B cell (primary cell): Measurements from ENCODE around the gene ZNF506. TPM values are rescaled to one million over a fixed set of nuclear protein-coding genes. Genes with fewer than 3 reads are reported as not detected.
A peak's percentile ranks its signal among the peaks of the same experiment; 100 is the strongest.
"Not testable (repeated sequence)": the region's sequence is repeated elsewhere in the genome, so short reads cannot be mapped to it uniquely, and the experiment has no call there.

Experiments used
- ATAC-seq: fragments of 200-7000 bp; cut with Tn5 transposase; one replicate; pipeline ENCODE4 v1.10.0; 2021; ENCODE audit warnings: low read depth, mild to moderate bottlenecking, moderate number of reproducible peaks, moderate library complexity
- CTCF ChIA-PET: fragments of 350-600 bp; sonication (Branson Sonifier 250); formaldehyde crosslinking; loops from one replicate; lab custom pipeline; 2021; ENCODE audit warnings: antibody characterized with exemption, inconsistent platforms; lab: Charles Lee
- POLR2A ChIA-PET: fragments of 350-600 bp; sonication (Branson Sonifier 250); formaldehyde crosslinking; loops from one replicate; lab custom pipeline; 2021; ENCODE audit warnings: antibody characterized with exemption; lab: Charles Lee
- DNase-seq: peaks from one replicate; pipeline ENCODE4 v3.0.0; 2013
- H2AFZ ChIP-seq: 2 replicates; pipeline ENCODE4 v1.6.1; 2012; ENCODE audit warnings: mild to moderate bottlenecking, low read depth, low read length; ENCODE audit not compliant: insufficient read depth, poor library complexity, severe bottlenecking
- H3K27ac ChIP-seq, 2 donors: 1 replicate in 1 of 2; 2 replicates in 1 of 2; pipeline ENCODE4 v1.5.1; 2012 to 2013; ENCODE audit warnings: low read length in 2 of 2, mild to moderate bottlenecking in 2 of 2, moderate library complexity in 1 of 2
- H3K27me3 ChIP-seq, 4 experiments: fragments of 200-600 bp in 1 of 4; sonication (generic) in 1 of 4; replicated peaks in 1 of 4; 1 replicate in 2 of 4; 2 replicates in 2 of 4; pipeline versions ENCODE4 v1.6.1 to v1.7.0; 2013 to 2016; ENCODE audit warnings: low read length in 3 of 4, mild to moderate bottlenecking in 2 of 4, mixed read lengths in 1 of 4, moderate library complexity in 1 of 4; ENCODE audit not compliant: insufficient read depth in 4 of 4, control insufficient read depth in 3 of 4; ENCODE audit errors: control extremely low read depth in 1 of 4
- H3K36me3 ChIP-seq, 2 experiments: replicated peaks in 1 of 2; 1 replicate in 1 of 2; 2 replicates in 1 of 2; pipeline versions ENCODE4 v1.6.1 to v1.7.1; 2013; ENCODE audit warnings: low read length in 1 of 2; ENCODE audit not compliant: insufficient read depth in 2 of 2, control insufficient read depth in 1 of 2; ENCODE audit errors: control extremely low read depth in 1 of 2, extremely low read depth in 1 of 2
- H3K4me1 ChIP-seq, 2 donors: fragments of 200-600 bp in 1 of 2; sonication (generic) in 1 of 2; 1 replicate in 1 of 2; 2 replicates in 1 of 2; pipeline versions ENCODE4 v1.5.1 to v1.6.1; 2013 to 2017; ENCODE audit warnings: low read length in 2 of 2; ENCODE audit not compliant: control insufficient read depth in 2 of 2, insufficient read depth in 2 of 2
- H3K4me2 ChIP-seq: replicated peaks from 2 replicates; pipeline ENCODE3; 2012; ENCODE audit warnings: mild to moderate bottlenecking, low read depth, low read length; ENCODE audit not compliant: poor library complexity, severe bottlenecking
- H3K4me3 ChIP-seq, 5 experiments: fragments of 200-600 bp in 1 of 5; sonication (generic) in 1 of 5; 1 replicate in 3 of 5; 2 replicates in 2 of 5; pipeline versions ENCODE4 v1.5.1 to v1.7.0; 2011 to 2016; ENCODE audit warnings: low read length in 4 of 5, mild to moderate bottlenecking in 4 of 5, low read depth in 2 of 5, control low read depth in 1 of 5, moderate library complexity in 1 of 5; ENCODE audit not compliant: insufficient read depth in 1 of 5; ENCODE audit errors: control extremely low read depth in 1 of 5, extremely low read depth in 1 of 5
- H3K79me2 ChIP-seq: fragments of 200-600 bp; sonication (generic); one replicate; pipeline ENCODE4 v1.6.0; 2016; ENCODE audit warnings: low read length; ENCODE audit not compliant: control insufficient read depth, insufficient read depth
- H3K9ac ChIP-seq: fragments of 200-600 bp; sonication (generic); 2 replicates; pipeline ENCODE4 v1.6.1; 2017; ENCODE audit warnings: mild to moderate bottlenecking, low read length, moderate library complexity
- H3K9me3 ChIP-seq, 3 donors: one replicate each; pipeline versions ENCODE4 v1.6.1 to v1.7.1; 2013; ENCODE audit warnings: low read length in 2 of 3; ENCODE audit not compliant: control insufficient read depth in 2 of 3, insufficient read depth in 1 of 3; ENCODE audit errors: control extremely low read depth in 1 of 3
- H4K20me1 ChIP-seq: 2 replicates; pipeline ENCODE4 v1.6.0; 2012; ENCODE audit warnings: mild to moderate bottlenecking, low read length; ENCODE audit not compliant: insufficient read depth, control insufficient read depth, poor library complexity, severe bottlenecking
- H3K27ac Mint-ChIP-seq: one replicate; pipeline ENCODE4 v1.8.0; 2021; ENCODE audit warnings: mixed read lengths
- H3K27me3 Mint-ChIP-seq: one replicate; pipeline ENCODE4 v1.8.0; 2021; ENCODE audit warnings: mixed read lengths
- H3K4me1 Mint-ChIP-seq: one replicate; pipeline ENCODE4 v1.8.0; 2021; ENCODE audit warnings: mixed read lengths
- H3K4me3 Mint-ChIP-seq: one replicate; pipeline ENCODE4 v1.8.0; 2021; ENCODE audit warnings: mixed read lengths
- H3K9me3 Mint-ChIP-seq: one replicate; pipeline ENCODE4 v1.8.0; 2022; ENCODE audit warnings: mixed read lengths; ENCODE audit not compliant: insufficient read depth
- EZH2 ChIP-seq: IDR thresholded peaks from 2 replicates; pipeline ENCODE4 v1.6.1; 2012; ENCODE audit warnings: borderline replicate concordance, low read depth, mild to moderate bottlenecking, moderate library complexity, low read length; ENCODE audit not compliant: insufficient read depth, poor library complexity, severe bottlenecking
- WGBS: methylation state at CpG from one replicate; pipeline ENCODE4 v1.1.5; 2013; ENCODE audit warnings: missing lambda C conversion rate; ENCODE audit not compliant: insufficient coverage; 5-methylcytosine and 5-hydroxymethylcytosine counted together
- intact Hi-C: fragments of 100-400 bp; cut with micrococcal nuclease; formaldehyde crosslinking; loops from one replicate; pipeline ENCODE4 v1.10.0; 2022
- polyA plus RNA-seq: library from polyadenylated mRNA; depleted of rRNA; stranded (reverse); fragments of >200 nt; gene quantifications from 2 replicates; pipeline ENCODE4 v1.2.3, GENCODE V29; 2012
- total RNA-seq, 2 donors: library from RNA; stranded (reverse); fragments of 120-200 nt in 1 of 2; gene quantifications; 1 replicate in 1 of 2; 2 replicates in 1 of 2; pipeline versions ENCODE4 v1.2.3 to v1.2.4, GENCODE V29; 2013 to 2022
- TF ChIP-seq, protein P1 (sequence below): fragments of 200-600 bp; IDR thresholded peaks from one replicate; pipeline ENCODE4 v1.8.0; 2022; ENCODE audit warnings: antibody characterized with exemption, mild to moderate bottlenecking

Gene ZNF506
- total and polyA plus RNA-seq, 2 donors (not counting 1 experiment from before 2014, with no cell fraction given): 25.6 to 67.6 TPM

DNA sequence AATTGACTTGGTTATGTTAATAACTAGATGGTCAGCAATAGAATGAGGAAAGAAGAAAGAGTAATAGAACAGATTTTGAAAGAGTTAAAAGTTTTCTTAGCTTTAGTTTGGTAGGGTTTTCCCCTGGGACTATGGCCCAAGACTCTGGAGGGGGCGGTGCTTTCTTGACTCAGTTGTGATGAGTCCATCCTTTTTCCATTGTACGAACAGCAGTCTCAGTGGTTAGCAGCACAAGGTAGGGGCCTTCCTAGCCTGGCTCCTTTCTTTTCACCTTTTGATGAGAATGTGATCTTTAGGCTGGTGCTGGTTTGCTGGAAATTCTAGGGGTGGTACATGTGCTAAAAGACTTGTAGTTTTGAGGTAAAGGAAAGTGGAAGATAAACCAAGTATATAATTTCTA is 38.8 kb downstream of the ZNF506 start:
- Histone ChIP-seq H3K27ac (peak overlapping the region in 1 of 2 donors; percentile 12), H3K9me3 (peaks cover 0 to 5% (median 3%) of the 10 kb centered on the region in 3 donors), H3K79me2 (peaks cover 59% of the 10 kb centered on the region), H3K4me1 (peaks cover 0 to 8% of the 10 kb centered on the region in 2 donors), H3K36me3 (peaks cover 5 to 16% of the 10 kb centered on the region in 2 experiments), H3K9ac (no peak overlapping the region), H3K27me3 (no peaks in the 10 kb centered on the region), H4K20me1 (peaks cover 4% of the 10 kb centered on the region), H3K4me3 (no peak overlapping the region), H2AFZ (no peak overlapping the region), H3K4me2 (no peak overlapping the region)
- no peak for ATAC-seq
- Mint-ChIP-seq H3K4me3 (no peak overlapping the region), H3K27ac (no peak overlapping the region), H3K9me3 (no peaks in the 10 kb centered on the region), H3K4me1 (peaks cover 27% of the 10 kb centered on the region), H3K27me3 (no peaks in the 10 kb centered on the region)
- ChIA-PET POLR2A (no interaction called here), CTCF (no interaction called here)
- whole genome bisulfite sequencing: 95% methylated on average over 2 of the region's 2 CpGs
- intact Hi-C loops: no loop called here
- DNase-seq: no peak
- TF ChIP-seq, protein P1, sequence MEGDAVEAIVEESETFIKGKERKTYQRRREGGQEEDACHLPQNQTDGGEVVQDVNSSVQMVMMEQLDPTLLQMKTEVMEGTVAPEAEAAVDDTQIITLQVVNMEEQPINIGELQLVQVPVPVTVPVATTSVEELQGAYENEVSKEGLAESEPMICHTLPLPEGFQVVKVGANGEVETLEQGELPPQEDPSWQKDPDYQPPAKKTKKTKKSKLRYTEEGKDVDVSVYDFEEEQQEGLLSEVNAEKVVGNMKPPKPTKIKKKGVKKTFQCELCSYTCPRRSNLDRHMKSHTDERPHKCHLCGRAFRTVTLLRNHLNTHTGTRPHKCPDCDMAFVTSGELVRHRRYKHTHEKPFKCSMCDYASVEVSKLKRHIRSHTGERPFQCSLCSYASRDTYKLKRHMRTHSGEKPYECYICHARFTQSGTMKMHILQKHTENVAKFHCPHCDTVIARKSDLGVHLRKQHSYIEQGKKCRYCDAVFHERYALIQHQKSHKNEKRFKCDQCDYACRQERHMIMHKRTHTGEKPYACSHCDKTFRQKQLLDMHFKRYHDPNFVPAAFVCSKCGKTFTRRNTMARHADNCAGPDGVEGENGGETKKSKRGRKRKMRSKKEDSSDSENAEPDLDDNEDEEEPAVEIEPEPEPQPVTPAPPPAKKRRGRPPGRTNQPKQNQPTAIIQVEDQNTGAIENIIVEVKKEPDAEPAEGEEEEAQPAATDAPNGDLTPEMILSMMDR: no peak
- TF ChIP-seq EZH2: no peak

DNA sequence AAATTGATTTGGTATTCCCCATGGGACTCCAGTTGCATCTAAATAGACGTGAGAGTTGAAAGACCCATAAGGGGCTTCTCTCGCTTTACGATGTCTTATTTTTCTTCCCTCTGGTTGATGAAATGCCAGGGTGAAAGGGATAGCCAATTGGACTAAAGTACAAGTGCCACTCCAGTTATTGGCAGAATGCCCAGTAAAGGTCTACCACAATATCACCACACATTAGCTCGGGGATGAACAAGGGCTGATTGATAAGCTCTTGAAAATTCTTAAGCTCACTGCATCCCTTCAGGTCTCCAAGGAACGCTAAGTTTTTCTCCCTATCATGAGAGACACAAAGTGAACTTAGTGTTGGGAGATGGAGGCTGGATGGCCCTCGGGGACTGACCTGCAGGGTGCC is 39.8 kb downstream of the ZNF506 start:
- DNase-seq, H3K9me3 ChIP-seq, H3K27me3 ChIP-seq, H3K27me3 Mint-ChIP-seq, ATAC-seq, intact Hi-C loops, H3K4me3 Mint-ChIP-seq, H3K27ac ChIP-seq, H3K27ac Mint-ChIP-seq, H3K9ac ChIP-seq, H3K4me2 ChIP-seq, POLR2A ChIA-PET, H4K20me1 ChIP-seq, H3K4me3 ChIP-seq, H2AFZ ChIP-seq, H3K9me3 Mint-ChIP-seq: not testable (repeated sequence)
- H3K4me1 Mint-ChIP-seq: peaks cover 36% of the 10 kb centered on the region
- peaks cover 69% of the 10 kb centered on the region for H3K79me2 ChIP-seq
- 100% methylated on average over 1 of the region's 6 CpGs for WGBS
- peaks cover 10 to 18% of the 10 kb centered on the region in 2 donors for H3K4me1 ChIP-seq
- CTCF ChIA-PET: interaction anchor here (1.3 kb wide), 1 partner anchor 39 kb away, joined by 3 read pairs; the partner anchor contains the start of gene ZNF506
- H3K36me3 ChIP-seq: peaks cover 5 to 16% of the 10 kb centered on the region in 2 experiments
